GM12874 (cell line): ENCODE results near the gene FARP1.
A peak's percentile ranks its signal among the peaks of the same experiment; 100 is the strongest.

Experiments
- CTCF ChIP-seq: IDR thresholded peaks from 2 replicates; pipeline ENCODE4 v1.5.1; 2011; ENCODE audit warnings: low read depth, mild to moderate bottlenecking, control low read depth, low read length, moderate library complexity; ENCODE audit not compliant: insufficient read depth

The FARP1 gene

DNA sequence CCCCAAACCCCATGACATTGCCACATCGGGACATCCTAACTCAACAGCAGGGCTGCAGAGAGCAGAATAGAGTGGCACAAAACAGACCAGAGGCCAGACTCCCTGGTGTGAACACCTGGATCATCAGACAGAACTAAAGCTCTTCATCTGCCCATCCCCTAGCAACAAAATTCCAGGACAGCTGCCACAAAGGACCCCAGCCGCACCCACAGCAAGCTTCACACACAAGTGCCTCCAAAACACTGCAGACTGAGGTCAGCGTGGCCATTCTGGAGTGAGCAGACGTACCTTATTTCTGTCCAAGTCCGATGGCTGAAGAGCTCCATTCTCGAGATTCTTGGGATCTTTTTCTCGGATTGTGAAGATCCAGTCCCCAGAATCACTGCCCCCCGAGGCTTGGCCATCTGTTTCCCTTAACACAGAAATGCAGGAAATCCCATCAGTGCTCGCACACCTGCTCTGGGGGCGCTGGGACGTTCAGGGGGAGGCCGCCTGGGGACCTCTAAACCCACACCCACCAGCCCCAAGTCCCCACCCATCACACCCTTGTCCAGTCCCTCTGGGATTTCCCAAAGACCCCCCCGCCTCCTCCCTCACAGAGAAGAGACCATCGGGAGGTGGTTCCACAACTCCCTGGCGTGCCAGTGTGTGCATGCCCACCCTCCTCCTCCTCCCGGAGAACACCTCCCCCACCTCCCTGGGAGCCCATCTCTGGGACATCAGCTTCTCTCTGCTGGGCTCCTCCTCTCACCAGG lies 318.8 kb downstream of the FARP1 start:
- no peak for TF ChIP-seq CTCF

GRCh38 chr13:98462241-98462882 lies 319.5 kb downstream of the FARP1 start:
- no peak for TF ChIP-seq CTCF

DNA sequence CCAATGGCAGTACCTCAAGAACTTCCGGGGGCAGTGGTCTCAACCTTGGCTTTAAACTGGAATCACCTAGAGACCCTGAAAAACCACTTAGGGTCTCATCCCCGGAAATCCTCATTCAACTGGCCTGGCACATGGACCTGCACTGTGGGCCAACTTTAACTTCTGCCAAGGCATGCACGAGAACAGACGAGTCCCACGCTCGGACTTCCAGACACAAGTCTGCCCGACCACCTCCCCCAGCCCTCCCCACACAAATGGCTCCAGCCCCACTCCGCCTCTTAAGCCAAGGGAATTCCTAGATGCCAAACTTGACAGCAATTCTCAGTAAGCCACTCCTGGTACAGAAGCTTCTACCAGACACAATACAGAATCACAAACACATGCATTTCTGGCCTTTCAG lies 320.1 kb downstream of the FARP1 start:
- no peak for TF ChIP-seq CTCF

DNA sequence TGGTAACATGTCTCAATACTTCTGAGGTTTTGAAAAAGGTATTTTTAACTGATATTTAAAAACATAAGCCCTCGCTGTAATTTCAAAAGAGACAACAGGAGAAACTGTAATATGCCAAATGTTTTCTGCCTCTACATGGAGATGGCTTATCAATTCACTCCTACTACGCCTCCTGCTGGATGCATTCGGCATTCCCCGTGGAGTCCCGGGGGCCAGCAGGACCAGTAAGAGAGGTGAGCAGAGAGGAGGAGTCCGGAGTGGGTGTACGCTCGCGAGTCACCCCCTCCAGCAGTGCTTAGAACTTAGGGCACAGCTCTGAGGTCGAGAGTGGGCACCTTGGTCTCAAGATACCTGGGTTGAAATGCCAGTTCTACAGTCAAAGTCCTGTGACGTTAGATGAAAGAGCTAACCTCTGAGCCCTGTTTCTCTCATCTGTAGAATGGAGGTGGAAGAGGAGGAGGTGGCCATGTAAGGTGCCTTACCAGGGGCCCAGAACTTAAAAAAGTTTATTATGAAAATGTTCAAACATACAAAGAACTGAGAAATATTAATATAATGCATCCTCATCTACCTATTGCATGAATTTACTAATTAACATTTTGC lies 323.8 kb downstream of the FARP1 start:
- peak; percentile 50 for TF ChIP-seq CTCF

DNA sequence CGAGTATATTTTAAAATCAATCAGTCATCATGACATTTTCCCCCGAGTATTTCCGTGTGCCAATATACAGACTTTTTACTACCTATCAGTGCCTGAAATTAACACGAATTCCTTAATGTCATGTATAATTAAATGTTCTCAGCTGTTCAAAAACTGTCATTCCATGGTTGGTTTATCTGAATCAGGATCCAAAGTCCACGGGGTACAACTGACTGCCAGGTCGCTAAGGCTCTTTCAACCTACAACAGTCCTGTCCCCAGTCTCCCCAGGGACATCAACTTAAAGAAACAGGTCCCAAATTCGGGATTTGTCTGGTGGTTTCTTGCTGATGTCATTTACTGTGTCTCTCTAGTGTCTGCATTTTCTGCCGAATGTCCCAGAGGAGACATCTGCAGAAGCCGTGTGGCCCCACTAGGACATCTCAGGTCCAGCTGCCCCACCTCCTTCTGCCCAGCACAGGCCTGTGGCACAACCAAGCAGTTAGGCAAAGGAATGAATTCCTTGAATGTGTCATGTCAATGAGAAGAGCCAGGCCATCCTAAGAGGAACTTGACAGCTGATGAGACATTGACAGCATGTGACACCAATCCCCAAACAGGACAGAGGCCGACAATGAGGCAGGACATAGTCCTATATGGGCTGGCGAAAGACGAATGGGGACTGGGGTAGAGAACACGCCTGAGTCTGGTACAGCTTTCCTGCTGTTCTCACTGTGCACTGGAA lies 324.5 kb downstream of the FARP1 start:
- no peak for TF ChIP-seq CTCF

- no peak for TF ChIP-seq CTCF
Observed at GRCh38 chr13:98468361-98468760, 325.5 kb downstream of the FARP1 start.

GRCh38 chr13:98468929-98469328 lies 326.0 kb downstream of the FARP1 start:
- no peak for TF ChIP-seq CTCF
